ENCODE data around the gene FAM216B. TPM values are rescaled to one million over a fixed set of nuclear protein-coding genes. Genes with fewer than 3 reads are reported as not detected.

FAM216B gene
- total RNA-seq, 1 experiment from 2014 or later, result not detected

DNA sequence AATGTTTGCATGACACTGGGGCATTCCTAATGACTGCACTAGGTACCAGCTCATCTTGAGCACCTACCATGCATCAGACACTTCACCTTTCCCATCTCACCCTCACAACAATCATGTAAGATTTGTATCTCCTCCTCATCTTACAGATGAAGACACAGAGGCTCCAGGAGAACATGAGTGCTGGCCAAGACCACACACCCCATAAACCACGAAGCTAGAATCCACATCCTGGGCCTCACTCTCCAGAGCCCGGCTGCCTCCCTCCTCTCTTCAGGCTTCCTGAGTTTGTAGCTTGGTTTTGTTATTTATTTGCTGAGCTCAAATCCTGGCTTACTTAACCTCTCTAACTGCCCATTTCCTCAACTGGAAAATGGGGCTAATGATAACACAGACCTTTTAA, 25.9 kb downstream of the FAM216B start:
- no peaks in the 10 kb centered on the region for H3K9me3 ChIP-seq (ENCODE audit: low read depth, low read length, poor library complexity, severe bottlenecking)
- intact Hi-C loops (cut with micrococcal nuclease; ENCODE audit: unreplicated experiment), result no loop called here
- no peaks in the 10 kb centered on the region for H3K36me3 ChIP-seq (ENCODE audit: insufficient read depth, low read length, poor library complexity, severe bottlenecking)
- CTCF ChIA-PET, result no interaction called here
- H3K4me3 ChIP-seq (ENCODE audit: low read depth, low read length, poor library complexity, severe bottlenecking), result no peak overlapping the region
- no peaks in the 10 kb centered on the region for H3K27me3 ChIP-seq (replicated peaks; ENCODE audit: insufficient read depth, low read depth, low read length, poor library complexity)
- no peak for DNase-seq (ENCODE audit: low spot score)
- no peak for TF ChIP-seq EZH2 (IDR thresholded peaks at IDR 0.05; ENCODE audit: borderline replicate concordance, low read depth, low read length, poor library complexity, severe bottlenecking)
- TF ChIP-seq, protein P1, sequence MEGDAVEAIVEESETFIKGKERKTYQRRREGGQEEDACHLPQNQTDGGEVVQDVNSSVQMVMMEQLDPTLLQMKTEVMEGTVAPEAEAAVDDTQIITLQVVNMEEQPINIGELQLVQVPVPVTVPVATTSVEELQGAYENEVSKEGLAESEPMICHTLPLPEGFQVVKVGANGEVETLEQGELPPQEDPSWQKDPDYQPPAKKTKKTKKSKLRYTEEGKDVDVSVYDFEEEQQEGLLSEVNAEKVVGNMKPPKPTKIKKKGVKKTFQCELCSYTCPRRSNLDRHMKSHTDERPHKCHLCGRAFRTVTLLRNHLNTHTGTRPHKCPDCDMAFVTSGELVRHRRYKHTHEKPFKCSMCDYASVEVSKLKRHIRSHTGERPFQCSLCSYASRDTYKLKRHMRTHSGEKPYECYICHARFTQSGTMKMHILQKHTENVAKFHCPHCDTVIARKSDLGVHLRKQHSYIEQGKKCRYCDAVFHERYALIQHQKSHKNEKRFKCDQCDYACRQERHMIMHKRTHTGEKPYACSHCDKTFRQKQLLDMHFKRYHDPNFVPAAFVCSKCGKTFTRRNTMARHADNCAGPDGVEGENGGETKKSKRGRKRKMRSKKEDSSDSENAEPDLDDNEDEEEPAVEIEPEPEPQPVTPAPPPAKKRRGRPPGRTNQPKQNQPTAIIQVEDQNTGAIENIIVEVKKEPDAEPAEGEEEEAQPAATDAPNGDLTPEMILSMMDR (conservative IDR thresholded peaks at IDR 0.05; ENCODE audit: low read depth, low read length), result no peak
- H3K27ac ChIP-seq (ENCODE audit: low read depth, low read length, poor library complexity, severe bottlenecking), result no peak overlapping the region
- H3K4me1 ChIP-seq (ENCODE audit: insufficient read depth, low read length, poor library complexity, severe bottlenecking), result no peaks in the 10 kb centered on the region
- POLR2A ChIA-PET (ENCODE audit: low non-redundant PET), result no interaction called here
- no TSS peak for BruUV-seq (replicated peaks)

DNA sequence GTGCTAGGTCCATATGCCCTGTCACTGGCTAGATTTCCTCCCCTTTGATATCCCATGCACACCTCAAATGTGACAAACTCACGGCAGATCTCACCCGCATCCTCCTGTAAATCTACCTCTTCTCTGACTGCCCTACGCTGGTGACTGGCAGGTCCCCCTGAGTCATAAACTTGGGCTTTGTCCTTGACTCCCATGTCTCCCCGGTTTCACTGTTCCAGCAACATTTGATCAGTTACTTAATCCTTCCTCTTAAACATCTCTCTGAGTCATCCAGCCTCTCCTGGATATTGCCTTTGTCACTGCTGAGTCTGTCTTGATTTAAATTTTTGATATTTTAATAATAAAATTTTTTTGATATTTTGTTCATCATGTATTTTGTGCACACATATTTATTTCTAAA, 26.5 kb downstream of the FAM216B start:
- intact Hi-C loops (cut with micrococcal nuclease; ENCODE audit: unreplicated experiment), result no loop called here
- H3K36me3 ChIP-seq (ENCODE audit: insufficient read depth, low read length, poor library complexity, severe bottlenecking), result no peaks in the 10 kb centered on the region
- no peaks in the 10 kb centered on the region for H3K27me3 ChIP-seq (replicated peaks; ENCODE audit: insufficient read depth, low read depth, low read length, poor library complexity)
- H3K27ac ChIP-seq (ENCODE audit: low read depth, low read length, poor library complexity, severe bottlenecking), result no peak overlapping the region
- no peak for DNase-seq (ENCODE audit: low spot score)
- no peak for TF ChIP-seq EZH2 (IDR thresholded peaks at IDR 0.05; ENCODE audit: borderline replicate concordance, low read depth, low read length, poor library complexity, severe bottlenecking)
- TF ChIP-seq, protein P1 (conservative IDR thresholded peaks at IDR 0.05; ENCODE audit: low read depth, low read length), result no peak
- no peaks in the 10 kb centered on the region for H3K4me1 ChIP-seq (ENCODE audit: insufficient read depth, low read length, poor library complexity, severe bottlenecking)
- H3K9me3 ChIP-seq (ENCODE audit: low read depth, low read length, poor library complexity, severe bottlenecking), result no peaks in the 10 kb centered on the region
- no peak overlapping the region for H3K4me3 ChIP-seq (ENCODE audit: low read depth, low read length, poor library complexity, severe bottlenecking)
- POLR2A ChIA-PET (ENCODE audit: low non-redundant PET), result no interaction called here
- BruUV-seq (replicated peaks), result no TSS peak
- CTCF ChIA-PET, result no interaction called here

DNA sequence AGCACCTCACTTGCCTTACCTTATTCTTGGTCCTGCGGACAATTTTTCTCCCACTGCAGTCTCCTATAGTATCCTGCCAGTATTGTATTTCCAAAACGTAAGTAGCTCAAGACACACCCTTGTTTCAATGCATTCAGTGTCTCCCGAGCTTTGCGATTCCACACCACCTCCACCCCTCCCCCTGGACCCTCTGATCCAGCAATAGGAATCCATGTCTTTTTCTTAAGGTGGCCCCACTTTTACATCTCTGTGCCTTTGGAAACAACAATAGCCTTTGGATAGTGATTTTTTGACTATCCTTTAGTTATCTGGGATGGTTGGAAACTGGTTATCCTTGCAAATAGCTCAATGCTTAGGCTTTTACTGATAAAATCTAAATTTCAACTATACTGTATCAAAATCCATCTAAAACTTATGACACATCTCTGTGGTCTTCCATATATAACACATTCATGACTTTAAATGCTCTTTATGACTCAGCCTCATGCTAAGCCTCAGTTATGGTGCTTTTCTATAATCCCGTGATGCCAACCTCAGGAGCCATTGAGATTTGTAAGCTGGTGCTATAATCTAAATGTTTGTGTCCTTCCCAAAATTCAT, 27.1 kb downstream of the FAM216B start:
- POLR2A ChIA-PET (ENCODE audit: low non-redundant PET), result no interaction called here
- Histone ChIP-seq H3K27me3 (replicated peaks; ENCODE audit: insufficient read depth, low read depth, low read length, poor library complexity) (no peaks in the 10 kb centered on the region), H3K9me3 (ENCODE audit: low read depth, low read length, poor library complexity, severe bottlenecking) (no peaks in the 10 kb centered on the region), H3K27ac (ENCODE audit: low read depth, low read length, poor library complexity, severe bottlenecking) (no peak overlapping the region), H3K4me1 (ENCODE audit: insufficient read depth, low read length, poor library complexity, severe bottlenecking) (no peaks in the 10 kb centered on the region), H3K36me3 (ENCODE audit: insufficient read depth, low read length, poor library complexity, severe bottlenecking) (no peaks in the 10 kb centered on the region), H3K4me3 (ENCODE audit: low read depth, low read length, poor library complexity, severe bottlenecking) (no peak overlapping the region)
- TF ChIP-seq, protein P1 (conservative IDR thresholded peaks at IDR 0.05; ENCODE audit: low read depth, low read length), result no peak
- TF ChIP-seq EZH2 (IDR thresholded peaks at IDR 0.05; ENCODE audit: borderline replicate concordance, low read depth, low read length, poor library complexity, severe bottlenecking), result no peak
- CTCF ChIA-PET, result no interaction called here
- intact Hi-C loops (cut with micrococcal nuclease; ENCODE audit: unreplicated experiment), result no loop called here
- BruUV-seq (replicated peaks), result no TSS peak
- DNase-seq (ENCODE audit: low spot score), result no peak
